GM18909 (cell line): Measurements from ENCODE around the gene ZNF709.
A peak's percentile ranks its signal among the peaks of the same experiment; 100 is the strongest.
"Not testable (repeated sequence)": the region's sequence is repeated elsewhere in the genome, so short reads cannot be mapped to it uniquely, and the experiment has no call there.

Experiments
- ATAC-seq: cut with Tn5 transposase; IDR thresholded peaks from one replicate; pipeline ENCODE4 v1.9.1; 2021; ENCODE audit warnings: mild to moderate bottlenecking; ENCODE audit not compliant: unreplicated experiment, poor library complexity

The ZNF709 gene

GRCh38 chr19:12464139-12464538, 20.5 kb downstream of the ZNF709 start:
- not testable (repeated sequence) for ATAC-seq

- ATAC-seq, result no peak
Measured at GRCh38 chr19:12453495-12453894, 31.1 kb downstream of the ZNF709 start.

- no peak for ATAC-seq
Measured at GRCh38 chr19:12450844-12451243, 33.8 kb downstream of the ZNF709 start.

GRCh38 chr19:12448808-12449207, 35.8 kb downstream of the ZNF709 start:
- no peak for ATAC-seq

- ATAC-seq, result peak; percentile 97
Measured at GRCh38 chr19:12440541-12441316, 43.9 kb downstream of the ZNF709 start, which contains the start of gene ZNF443. TSS of gene ZNF443 (minus strand) at chr19:12441021. CDS start at chr19:12440914, 107 bp downstream.

DNA sequence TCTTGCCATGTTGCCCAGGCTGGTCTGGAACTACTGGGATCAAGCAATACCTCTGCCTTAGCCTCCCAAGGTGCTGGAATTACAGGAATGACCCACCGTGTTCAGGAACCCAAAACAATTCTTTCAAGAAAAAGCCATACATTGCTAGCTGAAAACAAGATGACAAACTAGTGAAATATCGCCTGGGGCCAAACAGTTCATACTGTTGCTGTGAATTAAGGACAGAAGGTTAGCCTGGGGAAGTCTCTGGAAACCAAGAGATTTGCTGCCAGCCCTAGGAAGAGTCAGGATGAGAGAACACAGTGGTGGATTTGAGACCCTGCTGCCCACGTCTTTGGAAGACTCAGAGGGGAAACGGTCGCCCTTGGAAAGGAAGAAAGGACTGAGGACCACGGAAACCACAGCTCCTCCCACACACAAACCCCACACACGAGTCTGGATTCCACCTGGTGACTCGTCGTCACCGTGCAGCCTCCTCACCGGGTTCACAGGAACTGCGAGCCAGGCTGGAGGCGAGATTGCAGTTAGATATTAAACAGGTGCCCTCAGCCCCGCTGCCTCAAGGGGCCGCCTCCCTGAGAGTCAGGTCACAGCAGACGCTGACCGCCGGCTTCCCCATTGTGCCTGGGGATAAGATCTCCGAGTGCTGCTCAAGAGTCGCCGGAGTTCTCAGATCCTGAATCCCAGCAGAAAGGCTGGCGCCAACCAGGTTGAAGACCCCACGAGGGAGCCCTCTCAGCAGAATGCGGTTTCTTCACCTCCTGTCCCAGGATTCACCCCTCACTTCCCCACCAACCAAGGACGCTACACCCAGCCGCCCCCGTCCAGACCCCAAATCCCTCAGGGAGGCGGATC, 44.7 kb downstream of the ZNF709 start:
- peak; percentile 41 for ATAC-seq

DNA sequence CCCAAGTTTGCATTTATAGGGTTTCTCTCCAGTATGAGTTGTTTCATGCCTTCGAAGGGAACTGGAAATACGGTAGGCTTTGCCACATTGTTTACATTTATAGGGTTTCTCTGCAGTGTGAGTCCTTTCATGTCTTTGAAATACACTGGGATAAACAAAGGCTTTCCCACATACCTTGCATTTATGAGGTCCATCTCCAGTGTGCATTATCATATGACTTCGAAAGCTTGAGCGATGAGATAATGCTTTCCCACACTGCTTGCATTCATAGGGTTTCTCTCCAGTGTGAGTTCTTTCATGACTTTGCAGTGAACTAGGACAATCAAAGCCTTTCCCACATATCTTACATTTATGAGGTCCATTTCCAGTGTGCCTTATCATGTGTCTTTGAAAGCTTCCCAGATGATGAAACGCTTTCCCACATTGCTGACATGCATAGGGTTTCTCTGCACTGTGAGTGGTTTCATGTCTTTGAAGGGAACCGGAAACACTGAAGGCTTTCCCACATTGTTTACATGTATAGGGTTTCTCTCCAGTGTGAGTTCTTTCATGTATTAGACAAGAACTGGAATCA, 53.8 kb downstream of the ZNF709 start:
- ATAC-seq, result not testable (repeated sequence)

DNA sequence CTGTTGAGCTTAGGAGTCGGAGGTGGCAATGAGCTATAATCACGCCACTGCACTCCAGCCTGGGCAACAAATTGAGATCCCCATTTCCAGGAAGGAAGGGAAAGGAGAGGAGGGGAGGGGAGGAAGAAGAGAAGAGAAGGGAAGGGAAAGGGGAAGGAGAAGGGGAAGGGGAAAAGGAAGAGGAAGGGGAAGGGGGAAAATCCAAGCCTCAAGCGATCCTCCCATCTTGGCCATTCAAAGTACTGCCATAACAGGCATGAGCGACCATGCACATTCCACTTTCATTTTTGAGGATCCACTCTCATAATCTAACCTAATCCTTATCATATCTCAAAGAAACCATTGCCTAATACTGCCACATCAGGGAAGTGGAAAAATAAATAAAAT, 58.7 kb downstream of the ZNF709 start:
- ATAC-seq, result no peak

GRCh38 chr19:12425236-12425887, 59.3 kb downstream of the ZNF709 start:
- ATAC-seq, result no peak

- not testable (repeated sequence) for ATAC-seq
Measured at GRCh38 chr19:12417273-12417672, 67.3 kb downstream of the ZNF709 start.

GRCh38 chr19:12411893-12412292, 72.7 kb downstream of the ZNF709 start:
- no peak for ATAC-seq
